H9 (cell line): Measurements from ENCODE around the gene OR52L1. TPM values are rescaled to one million over a fixed set of nuclear protein-coding genes. Genes with fewer than 3 reads are reported as not detected.

Experiments
- DNase-seq: peaks from one replicate; pipeline ENCODE4 v3.0.0-alpha.2; 2017
- H2AFZ ChIP-seq: one replicate; pipeline ENCODE4 v1.6.1; 2013; ENCODE audit warnings: mild to moderate bottlenecking, low read length, control low read depth, moderate library complexity
- H2AK5ac ChIP-seq: 2 replicates; pipeline ENCODE4 v1.6.1; 2013; ENCODE audit warnings: low read length, control low read depth, mixed read lengths; ENCODE audit not compliant: insufficient read length
- H2BK120ac ChIP-seq: one replicate; pipeline ENCODE4 v1.6.1; 2013; ENCODE audit warnings: low read depth, mild to moderate bottlenecking, low read length, control low read depth, inconsistent platforms; ENCODE audit not compliant: poor library complexity, severe bottlenecking
- H2BK12ac ChIP-seq: 2 replicates; pipeline ENCODE4 v1.6.1; 2013; ENCODE audit warnings: low read length, control low read depth, mixed read lengths, low read depth; ENCODE audit not compliant: insufficient read length
- H2BK15ac ChIP-seq: 2 replicates; pipeline ENCODE4 v1.6.1; 2013; ENCODE audit warnings: low read depth, low read length, control low read depth
- H2BK20ac ChIP-seq: one replicate; pipeline ENCODE4 v1.6.1; 2013; ENCODE audit warnings: low read depth, mild to moderate bottlenecking, low read length, control low read depth, inconsistent platforms; ENCODE audit not compliant: poor library complexity, severe bottlenecking
- H2BK5ac ChIP-seq: 2 replicates; pipeline ENCODE4 v1.6.1; 2013; ENCODE audit warnings: low read length, control low read depth, mixed read lengths; ENCODE audit not compliant: insufficient read length
- H3K14ac ChIP-seq: 2 replicates; pipeline ENCODE4 v1.6.1; 2013; ENCODE audit warnings: low read length, control low read depth; ENCODE audit not compliant: insufficient read depth
- H3K18ac ChIP-seq: 2 replicates; pipeline ENCODE4 v1.6.1; 2013; ENCODE audit warnings: low read depth, mild to moderate bottlenecking, mixed read lengths, low read length, control low read depth; ENCODE audit not compliant: insufficient read length
- H3K23ac ChIP-seq: 2 replicates; pipeline ENCODE4 v1.6.1; 2013; ENCODE audit warnings: low read length, control low read depth, mixed read lengths, low read depth; ENCODE audit not compliant: insufficient read length
- H3K23me2 ChIP-seq: 2 replicates; pipeline ENCODE4 v1.6.1; 2013; ENCODE audit warnings: low read depth, mild to moderate bottlenecking, mixed read lengths, low read length, control low read depth; ENCODE audit not compliant: insufficient read length, poor library complexity, severe bottlenecking
- H3K27ac ChIP-seq: 2 replicates; pipeline ENCODE4 v1.5.1; 2013; ENCODE audit warnings: low read length, control low read depth, mixed read lengths, low read depth; ENCODE audit not compliant: insufficient read length
- H3K27me3 ChIP-seq: 2 replicates; pipeline ENCODE4 v1.6.1; 2013; ENCODE audit warnings: low read length, control low read depth, inconsistent platforms; ENCODE audit not compliant: insufficient read depth
- H3K4ac ChIP-seq: 2 replicates; pipeline ENCODE4 v1.6.1; 2013; ENCODE audit warnings: low read depth, mild to moderate bottlenecking, control low read depth, inconsistent platforms, low read length, moderate library complexity
- H3K4me1 ChIP-seq: 2 replicates; pipeline ENCODE4 v1.6.1; 2013; ENCODE audit warnings: low read length, control low read depth, inconsistent platforms; ENCODE audit not compliant: insufficient read depth
- H3K4me2 ChIP-seq: 2 replicates; pipeline ENCODE4 v1.6.1; 2013; ENCODE audit warnings: low read length, control low read depth, mixed read lengths; ENCODE audit not compliant: insufficient read length, insufficient read depth
- H3K56ac ChIP-seq: 2 replicates; pipeline ENCODE4 v1.6.1; 2013; ENCODE audit warnings: low read depth, mild to moderate bottlenecking, mixed read lengths, low read length, control low read depth; ENCODE audit not compliant: insufficient read length
- H3K79me1 ChIP-seq: 2 replicates; pipeline ENCODE4 v1.6.1; 2013; ENCODE audit warnings: low read depth, mild to moderate bottlenecking, moderate library complexity, low read length, control low read depth, inconsistent platforms; ENCODE audit not compliant: insufficient read depth, poor library complexity, severe bottlenecking
- H3K79me2 ChIP-seq: 2 replicates; pipeline ENCODE4 v1.6.1; 2013; ENCODE audit warnings: low read length, control low read depth, inconsistent platforms; ENCODE audit not compliant: insufficient read depth
- H3K9ac ChIP-seq: 2 replicates; pipeline ENCODE4 v1.6.1; 2013; ENCODE audit warnings: low read length, control low read depth, mixed read lengths; ENCODE audit not compliant: insufficient read length; ENCODE audit errors: extremely low read depth
- H3K9me3 ChIP-seq: one replicate; pipeline ENCODE4 v1.6.1; 2013; ENCODE audit warnings: low read depth, low read length, inconsistent platforms; ENCODE audit not compliant: control insufficient read depth
- H3T11ph ChIP-seq: one replicate; pipeline ENCODE4 v1.6.1; 2013; ENCODE audit warnings: mild to moderate bottlenecking, low read length, control low read depth, inconsistent platforms
- H4K20me1 ChIP-seq: one replicate; pipeline ENCODE4 v1.6.1; 2013; ENCODE audit not compliant: control insufficient read depth, insufficient read length, insufficient read depth
- H4K5ac ChIP-seq: 2 replicates; pipeline ENCODE4 v1.6.1; 2013; ENCODE audit warnings: low read depth, mild to moderate bottlenecking, mixed read lengths, low read length, control low read depth; ENCODE audit not compliant: insufficient read length
- H4K8ac ChIP-seq: replicated peaks from 2 replicates; pipeline ENCODE4 v1.6.1; 2013; ENCODE audit warnings: low read length, control low read depth, mixed read lengths, low read depth; ENCODE audit not compliant: insufficient read length
- H4K91ac ChIP-seq: 2 replicates; pipeline ENCODE4 v1.6.1; 2013; ENCODE audit warnings: low read depth, mild to moderate bottlenecking, moderate library complexity, mixed read lengths, low read length, control low read depth; ENCODE audit not compliant: insufficient read length
- H3K27ac Mint-ChIP-seq, 3 experiments: 2 replicates in 2 of 3; 3 replicates in 1 of 3; pipeline ENCODE4 v1.8.0; 2020 to 2021; ENCODE audit warnings: mixed read lengths in 3 of 3, mild to moderate bottlenecking in 1 of 3, moderate library complexity in 1 of 3
- H3K27me3 Mint-ChIP-seq: 2 replicates; pipeline ENCODE4 v1.8.0; 2021; ENCODE audit warnings: low read depth, mild to moderate bottlenecking, moderate library complexity, mixed read lengths
- H3K36me3 Mint-ChIP-seq, 3 experiments: 2 replicates in 2 of 3; 3 replicates in 1 of 3; pipeline ENCODE4 v1.8.0; 2020 to 2021; ENCODE audit warnings: low read depth in 3 of 3, mixed read lengths in 3 of 3; ENCODE audit not compliant: insufficient read depth in 1 of 3
- H3K4me1 Mint-ChIP-seq, 2 experiments: 2 replicates each; pipeline ENCODE4 v1.8.0; 2020; ENCODE audit warnings: mixed read lengths in 2 of 2
- H3K4me3 Mint-ChIP-seq, 2 experiments: 2 replicates in 1 of 2; 3 replicates in 1 of 2; pipeline ENCODE4 v1.8.0; 2020 to 2021; ENCODE audit warnings: mild to moderate bottlenecking in 2 of 2, mixed read lengths in 2 of 2, moderate library complexity in 1 of 2
- H3K9me3 Mint-ChIP-seq, 2 experiments: 2 replicates in 1 of 2; 3 replicates in 1 of 2; pipeline ENCODE4 v1.8.0; 2020; ENCODE audit warnings: mild to moderate bottlenecking in 2 of 2, mixed read lengths in 2 of 2, moderate library complexity in 1 of 2
- CTCF ChIP-seq: fragments of 200-600 bp; sonication (generic); conservative IDR thresholded peaks from 3 replicates; pipeline ENCODE4 v1.8.0; 2021; ENCODE audit warnings: antibody characterized with exemption, mild to moderate bottlenecking
- total RNA-seq: library from RNA; stranded (reverse); gene quantifications from 2 replicates; pipeline ENCODE4 v1.2.1, GENCODE V29; 2021

OR52L1 gene
- total RNA-seq, 1 experiment from 2014 or later, result not detected

- Histone ChIP-seq H2BK20ac (no peak within 1 kb of the TSS), H3K4me2 (no peak within 1 kb of the TSS), H3K18ac (no peak within 1 kb of the TSS), H4K20me1 (no peaks in the 10 kb centered on the region), H3K79me2 (no peaks in the 10 kb centered on the region), H2BK5ac (no peak within 1 kb of the TSS), H4K91ac (no peak within 1 kb of the TSS), H2AFZ (no peak within 1 kb of the TSS), H3K23ac (no peak within 1 kb of the TSS), H4K5ac (no peak within 1 kb of the TSS), H3K4ac (no peak within 1 kb of the TSS), H2BK12ac (no peak within 1 kb of the TSS), H3K27ac (no peak within 1 kb of the TSS), H3K4me1 (no peaks in the 10 kb centered on the region), H3K23me2 (no peaks in the 10 kb centered on the region), H3K27me3 (no peaks in the 10 kb centered on the region), H2BK120ac (no peak within 1 kb of the TSS), H2AK5ac (no peak within 1 kb of the TSS), H3T11ph (no peak within 1 kb of the TSS), H3K14ac (no peak within 1 kb of the TSS), H2BK15ac (no peak within 1 kb of the TSS), H3K9me3 (no peaks in the 10 kb centered on the region), H4K8ac (no peak within 1 kb of the TSS), H3K56ac (no peak within 1 kb of the TSS), H3K9ac (no peak within 1 kb of the TSS), H3K79me1 (no peaks in the 10 kb centered on the region)
- no peak within 1 kb of the TSS for H3K4me3 Mint-ChIP-seq
- H3K4me1 Mint-ChIP-seq, result no peaks in the 10 kb centered on the region
- TF ChIP-seq CTCF, result no peak
- no peak for DNase-seq
- peaks cover 5 to 11% of the 10 kb centered on the region in 2 experiments for H3K9me3 Mint-ChIP-seq
- H3K36me3 Mint-ChIP-seq, result peaks cover 0 to 5% (median 3%) of the 10 kb centered on the region in 3 experiments; a peak in 4 of 7 replicates
- no peak within 1 kb of the TSS for H3K27ac Mint-ChIP-seq
- peaks cover 3% of the 10 kb centered on the region; the same call in 1 of the 2 replicates for H3K27me3 Mint-ChIP-seq
Measured at GRCh38 chr11:5968394-5968793, 18.4 kb downstream of the OR52L1 start, which contains the start of gene OR56A5. TSS of gene OR56A5 (minus strand) at chr11:5968494. CDS start at chr11:5968494, 0 bp downstream.
